GM12873 (cell line): ENCODE measurements around the gene MXI1.

Source experiments
- TF ChIP-seq, protein P1 (sequence below): IDR thresholded peaks from 2 replicates; pipeline ENCODE4 v1.5.1; 2012; ENCODE audit warnings: low read depth, mild to moderate bottlenecking, moderate library complexity, low read length, control low read depth; ENCODE audit not compliant: insufficient read depth; ENCODE audit errors: missing control alignments

MXI1 gene

DNA sequence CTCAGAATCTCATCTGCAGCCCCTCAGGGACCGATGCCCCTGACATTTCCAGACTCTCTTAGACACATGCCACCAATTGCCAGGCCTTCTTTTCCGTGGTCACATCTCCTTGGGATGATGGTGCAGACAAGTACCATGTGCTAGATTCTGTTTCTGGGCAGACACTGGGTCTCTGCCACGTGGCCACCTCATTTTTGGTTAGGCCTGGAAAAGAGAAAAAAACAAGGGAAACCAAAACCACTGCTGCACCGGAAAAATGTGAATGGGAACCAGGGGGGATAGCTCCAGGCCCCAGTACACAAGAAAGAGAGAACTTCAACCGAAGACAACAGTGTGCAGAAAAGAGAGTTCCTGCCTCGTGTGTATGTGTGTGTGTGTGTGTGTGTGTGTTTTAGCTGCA lies 23.0 kb upstream of the MXI1 start:
- TF ChIP-seq, protein P1, sequence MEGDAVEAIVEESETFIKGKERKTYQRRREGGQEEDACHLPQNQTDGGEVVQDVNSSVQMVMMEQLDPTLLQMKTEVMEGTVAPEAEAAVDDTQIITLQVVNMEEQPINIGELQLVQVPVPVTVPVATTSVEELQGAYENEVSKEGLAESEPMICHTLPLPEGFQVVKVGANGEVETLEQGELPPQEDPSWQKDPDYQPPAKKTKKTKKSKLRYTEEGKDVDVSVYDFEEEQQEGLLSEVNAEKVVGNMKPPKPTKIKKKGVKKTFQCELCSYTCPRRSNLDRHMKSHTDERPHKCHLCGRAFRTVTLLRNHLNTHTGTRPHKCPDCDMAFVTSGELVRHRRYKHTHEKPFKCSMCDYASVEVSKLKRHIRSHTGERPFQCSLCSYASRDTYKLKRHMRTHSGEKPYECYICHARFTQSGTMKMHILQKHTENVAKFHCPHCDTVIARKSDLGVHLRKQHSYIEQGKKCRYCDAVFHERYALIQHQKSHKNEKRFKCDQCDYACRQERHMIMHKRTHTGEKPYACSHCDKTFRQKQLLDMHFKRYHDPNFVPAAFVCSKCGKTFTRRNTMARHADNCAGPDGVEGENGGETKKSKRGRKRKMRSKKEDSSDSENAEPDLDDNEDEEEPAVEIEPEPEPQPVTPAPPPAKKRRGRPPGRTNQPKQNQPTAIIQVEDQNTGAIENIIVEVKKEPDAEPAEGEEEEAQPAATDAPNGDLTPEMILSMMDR = no peak

DNA sequence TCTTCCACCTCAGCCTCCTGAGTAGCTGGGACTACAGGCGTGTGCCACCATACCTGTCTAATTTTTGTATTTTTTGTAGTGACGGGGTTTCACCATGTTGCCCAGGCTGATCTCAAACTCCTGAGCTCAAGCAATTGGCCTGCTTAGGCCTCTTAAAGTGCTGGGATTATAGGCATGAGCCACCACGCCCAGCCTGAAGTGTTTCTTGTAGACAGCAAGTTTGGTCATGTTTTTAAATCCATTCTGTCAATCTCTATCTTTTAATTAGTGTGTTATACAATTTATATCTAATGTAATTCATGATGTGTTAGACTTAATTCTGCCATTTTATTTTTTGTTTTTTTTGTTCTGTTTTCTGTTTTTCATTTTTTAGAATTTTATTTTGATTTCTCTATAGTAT lies 17.2 kb upstream of the MXI1 start:
- TF ChIP-seq, protein P1 = no peak

DNA sequence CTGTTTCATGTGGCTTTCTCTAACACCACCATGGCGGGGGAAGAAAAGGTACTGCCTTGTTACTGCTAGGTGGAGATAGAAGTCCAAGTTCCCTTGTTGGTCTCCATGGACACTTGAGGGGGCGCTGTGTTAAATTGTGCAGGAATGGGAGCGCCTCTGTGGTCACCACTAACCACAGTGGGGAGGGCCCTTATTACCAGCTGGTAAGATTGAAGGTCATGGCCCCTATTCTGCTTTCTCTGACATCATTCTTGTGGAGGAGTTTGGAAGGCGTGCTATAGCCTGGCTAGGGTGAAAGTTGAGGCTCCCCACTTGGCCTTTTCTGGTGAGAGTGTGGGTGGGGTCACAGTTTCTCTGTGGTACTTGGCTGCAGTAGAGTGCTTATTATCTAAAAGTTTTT lies 14.9 kb upstream of the MXI1 start:
- TF ChIP-seq, protein P1 = peak; percentile 29

DNA sequence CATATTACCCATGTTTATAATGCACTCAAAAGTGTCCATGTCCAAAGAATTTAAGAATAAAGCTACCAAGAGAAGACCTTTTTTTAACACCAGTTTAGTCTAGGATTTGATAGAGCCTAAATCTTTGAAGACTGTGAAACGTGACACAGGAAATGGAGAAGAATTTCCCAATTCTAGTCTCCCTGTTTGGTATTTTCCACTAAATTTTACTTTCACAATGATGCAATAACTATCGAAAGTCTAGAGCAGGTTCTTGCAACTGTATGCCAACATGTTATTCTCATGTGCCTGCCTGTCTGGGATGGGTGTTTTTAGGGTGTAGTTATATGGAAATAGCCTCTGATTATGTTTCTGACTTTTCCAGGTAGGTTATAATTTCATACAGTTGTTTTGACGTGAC lies 6.9 kb upstream of the MXI1 start:
- TF ChIP-seq, protein P1 = no peak

DNA sequence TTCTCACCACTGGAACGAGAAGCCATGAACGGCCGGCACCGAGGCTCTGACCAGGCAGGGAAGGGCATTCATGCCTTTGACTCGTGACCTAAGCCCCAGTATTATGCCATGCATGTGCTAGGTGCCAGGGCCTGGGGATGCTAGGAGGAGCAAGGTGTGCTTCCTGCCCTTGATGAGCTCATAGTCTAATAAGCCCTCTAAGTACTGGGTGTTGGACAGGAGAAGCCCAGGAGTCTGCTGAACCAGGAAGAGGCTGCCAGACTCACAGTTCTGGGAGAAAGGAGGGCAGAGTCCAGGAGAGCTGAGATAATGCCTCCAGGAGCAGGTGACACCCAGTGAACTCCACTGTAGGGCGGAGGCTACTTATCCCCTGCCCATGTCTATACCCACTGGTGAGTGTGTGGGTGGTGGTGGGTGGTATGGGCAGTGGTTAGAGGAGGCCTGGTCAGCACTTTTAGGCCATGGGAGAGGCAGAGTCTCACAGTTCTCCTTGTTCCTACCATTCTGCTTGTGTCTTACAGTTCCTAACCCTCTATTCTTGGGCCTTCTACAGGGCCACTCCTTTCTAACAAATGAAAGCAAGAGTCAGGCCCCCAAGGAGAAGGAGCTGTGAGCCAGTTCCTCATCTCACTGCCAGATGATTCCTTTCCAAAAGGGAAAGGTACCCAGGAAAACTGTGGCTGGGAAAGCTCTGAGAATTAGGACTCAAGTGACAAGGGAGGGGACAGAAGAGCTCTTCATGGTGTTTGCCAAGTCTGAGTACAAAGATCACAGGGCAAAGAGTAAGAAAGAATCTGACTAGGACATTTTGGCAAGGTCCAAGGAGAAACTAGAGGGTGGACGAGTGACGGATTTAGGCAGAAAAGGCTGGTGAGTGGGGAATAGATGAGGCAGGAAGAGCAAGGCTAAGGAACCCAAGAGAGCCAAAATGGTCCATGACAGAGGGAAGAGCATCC lies 3.6 kb upstream of the MXI1 start:
- TF ChIP-seq, protein P1 = no peak

DNA sequence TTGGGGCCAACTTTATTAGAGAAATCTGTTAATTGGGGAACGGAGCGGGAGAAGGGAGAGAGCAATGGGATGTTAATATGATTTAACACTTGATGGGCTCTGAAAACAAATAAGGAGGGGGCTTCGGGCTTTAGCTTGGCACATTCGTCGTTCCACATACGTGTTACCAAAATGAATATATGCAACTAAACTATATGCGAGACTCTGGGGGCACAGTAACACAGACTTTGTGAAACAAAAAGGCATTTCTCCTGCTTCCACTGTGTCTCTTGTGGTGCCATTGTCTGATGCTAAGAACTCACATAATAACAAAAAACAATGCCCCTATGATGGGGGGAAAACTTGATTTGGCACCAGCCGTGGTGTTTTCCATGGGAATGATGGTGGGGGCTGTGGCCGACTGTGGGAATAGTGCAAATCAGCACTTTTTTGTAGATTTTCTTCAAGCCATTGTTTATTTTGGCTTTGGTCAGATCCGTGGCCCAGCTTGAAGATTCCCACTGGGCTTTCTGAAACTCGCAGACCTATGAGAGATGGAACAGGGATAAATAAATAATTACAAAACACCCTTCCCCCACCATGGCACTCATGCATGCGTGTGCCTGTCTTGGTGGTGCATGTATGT lies 2.2 kb upstream of the MXI1 start:
- TF ChIP-seq, protein P1 = no peak

DNA sequence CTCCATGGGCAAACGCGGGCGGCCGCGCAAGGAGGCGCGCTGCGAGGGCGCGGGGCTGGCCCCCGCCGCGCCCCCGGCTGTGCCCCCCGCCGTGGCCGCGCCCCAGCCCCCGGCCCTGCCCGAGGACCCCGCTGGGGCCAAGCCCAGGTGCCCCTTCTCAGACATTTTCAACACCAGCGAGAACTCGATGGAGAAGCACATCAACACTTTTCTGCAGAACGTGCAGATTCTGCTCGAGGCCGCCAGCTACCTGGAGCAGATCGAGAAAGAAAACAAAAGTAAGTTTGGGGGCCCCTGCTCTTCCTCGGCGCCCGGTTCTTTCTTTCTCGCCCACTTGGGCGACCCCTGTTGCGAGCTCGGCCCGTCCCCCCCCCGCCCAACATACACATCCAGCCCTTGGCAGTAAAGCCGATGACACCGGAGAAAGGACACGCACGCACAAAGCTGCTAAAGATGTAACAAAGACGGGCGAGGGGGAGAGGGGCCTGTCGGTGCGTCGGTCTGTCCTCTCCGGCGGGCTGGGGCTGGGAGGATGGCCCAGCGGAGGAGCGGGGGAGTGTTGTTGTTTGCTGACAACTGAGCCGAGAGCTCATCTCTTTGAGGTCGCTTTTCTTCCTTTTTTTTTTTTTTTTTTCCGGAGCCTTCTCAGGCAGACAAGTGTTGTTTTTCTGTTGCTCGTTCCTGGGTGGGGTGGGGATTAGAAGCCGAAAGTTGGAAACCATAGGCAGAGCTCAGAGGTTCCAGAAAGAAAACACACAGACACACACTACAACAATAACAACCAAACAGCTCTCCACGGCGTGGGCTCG lies 604 bp downstream of the MXI1 start:
- TF ChIP-seq, protein P1 = no peak
